Tracheal epithelial cell (primary cell): Measurements from ENCODE around the gene MSANTD4. TPM values are rescaled to one million over a fixed set of nuclear protein-coding genes. Genes with fewer than 3 reads are reported as not detected.

Experiments
- total RNA-seq: library from RNA; depleted of rRNA; stranded (reverse); fragments of >200 nt; gene quantifications from 2 replicates; pipeline ENCODE4 v1.2.1, GENCODE V29; 2014

Gene MSANTD4
- 18.5 and 25.5 TPM in 2 replicates for total RNA-seq

GRCh38 chr11:106021967-106022794 lies at the start of gene MSANTD4:
MSANTD4 (minus strand) TSS chr11:106022240; CDS start chr11:106010917, 11,323 bp downstream.

Other genes with a start within 250 kb of the MSANTD4 start
- gene KBTBD3, start 55.1 kb upstream of the MSANTD4 start, total RNA-seq, result 1.7 and 1.9 TPM in 2 replicates
- gene AASDHPPT, start 55.4 kb upstream of the MSANTD4 start, total RNA-seq, result 48.7 and 68.4 TPM in 2 replicates